GM18861 (cell line): ENCODE data around the gene TMEM134.

Experiments
- ATAC-seq: cut with Tn5 transposase; IDR thresholded peaks from one replicate; pipeline ENCODE4 v1.9.1; 2021; ENCODE audit not compliant: unreplicated experiment

Gene TMEM134

DNA sequence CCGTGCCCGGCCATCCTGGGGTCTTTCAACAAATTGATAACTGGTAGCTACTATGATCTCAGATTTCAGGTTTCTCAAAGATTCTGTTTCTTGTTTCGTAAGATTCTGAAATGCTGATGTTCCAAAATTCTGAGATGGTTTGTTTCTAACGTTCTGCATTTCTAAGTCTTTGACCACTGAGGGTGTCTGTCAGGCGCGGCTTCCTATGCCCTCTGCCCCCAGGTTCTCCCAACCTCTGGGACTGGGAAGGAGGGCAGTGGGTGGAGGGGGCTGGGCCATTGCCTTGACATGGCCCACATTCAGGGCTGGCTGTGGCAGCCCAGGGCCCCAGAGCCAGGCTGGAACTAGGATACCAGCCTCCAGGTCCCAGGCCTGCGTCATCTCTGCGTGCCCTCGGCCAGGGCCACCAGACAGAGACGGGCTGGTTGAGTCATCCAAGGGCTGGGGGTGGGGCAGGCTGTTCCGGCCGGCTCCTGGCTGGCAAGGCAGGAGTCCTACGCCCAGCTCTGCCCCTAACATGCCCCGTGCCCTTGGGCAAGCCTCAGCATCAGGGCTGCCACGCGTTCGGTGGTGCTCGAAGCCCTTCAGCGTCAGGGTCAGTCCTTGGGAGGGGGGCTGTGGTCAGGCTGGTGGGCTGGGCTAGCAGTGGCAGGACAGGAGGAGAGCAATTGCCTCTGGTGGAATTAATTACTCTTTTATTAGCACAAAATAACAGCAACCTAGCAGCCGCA, 5.2 kb downstream of the TMEM134 start:
- no peak for ATAC-seq

DNA sequence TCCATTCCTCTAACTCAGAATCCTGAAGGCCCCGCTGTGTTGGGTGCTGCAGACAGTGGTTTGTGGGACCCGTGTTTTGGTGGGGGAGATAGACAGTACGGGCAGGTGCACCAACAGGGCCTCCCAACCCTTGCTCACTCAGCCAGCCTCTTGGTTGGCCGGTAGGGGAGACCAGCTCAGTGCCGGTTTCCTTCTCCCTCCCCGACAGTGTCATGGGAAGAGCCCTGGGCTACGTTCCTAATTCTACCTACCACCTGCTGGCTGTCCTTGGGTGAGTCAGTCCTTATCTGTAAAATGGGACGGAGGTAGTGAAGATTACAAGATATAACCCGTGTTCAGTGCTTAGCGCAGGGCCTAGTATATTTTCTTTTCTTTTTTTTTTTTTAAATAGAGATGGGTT, 5.9 kb downstream of the TMEM134 start:
- ATAC-seq, result no peak

DNA sequence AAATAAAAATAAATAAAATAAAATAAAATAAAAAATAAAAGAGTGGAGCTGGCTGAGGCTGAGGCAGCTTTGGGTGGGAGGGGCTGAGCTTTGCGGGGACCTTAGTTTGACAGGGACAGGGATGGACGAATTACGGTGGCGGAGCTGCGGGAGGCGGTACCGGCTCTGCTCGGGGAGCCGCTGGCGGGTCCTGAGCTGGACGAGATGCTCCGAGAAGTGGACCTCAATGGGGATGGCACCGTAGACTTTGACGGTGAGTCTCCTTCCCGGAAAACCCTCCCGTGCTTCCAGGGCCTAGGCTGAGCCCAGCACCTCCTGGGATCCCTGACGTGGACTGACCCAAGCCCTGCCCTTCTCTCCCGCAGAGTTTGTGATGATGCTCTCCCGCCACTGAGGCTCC, 10.8 kb downstream of the TMEM134 start:
- no peak for ATAC-seq

DNA sequence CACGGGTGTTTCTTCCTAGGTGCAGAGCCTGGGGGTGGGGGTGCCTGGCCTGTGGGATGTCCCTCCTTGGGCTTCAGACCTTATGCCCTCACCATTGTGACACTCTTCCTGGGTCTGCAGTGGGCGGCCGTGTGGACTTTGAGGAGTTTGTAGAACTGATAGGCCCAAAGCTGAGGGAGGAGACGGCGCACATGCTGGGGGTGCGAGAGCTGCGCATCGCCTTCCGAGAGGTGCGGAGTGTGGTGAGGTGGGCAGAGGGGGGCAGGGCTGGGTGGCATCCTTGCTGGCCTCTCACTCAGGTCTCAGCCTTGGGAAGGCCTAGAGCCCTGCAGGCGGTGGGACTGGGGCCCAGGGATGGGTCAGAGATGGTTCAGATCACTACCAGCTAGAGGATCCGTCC, 11.6 kb downstream of the TMEM134 start:
- ATAC-seq, result no peak

DNA sequence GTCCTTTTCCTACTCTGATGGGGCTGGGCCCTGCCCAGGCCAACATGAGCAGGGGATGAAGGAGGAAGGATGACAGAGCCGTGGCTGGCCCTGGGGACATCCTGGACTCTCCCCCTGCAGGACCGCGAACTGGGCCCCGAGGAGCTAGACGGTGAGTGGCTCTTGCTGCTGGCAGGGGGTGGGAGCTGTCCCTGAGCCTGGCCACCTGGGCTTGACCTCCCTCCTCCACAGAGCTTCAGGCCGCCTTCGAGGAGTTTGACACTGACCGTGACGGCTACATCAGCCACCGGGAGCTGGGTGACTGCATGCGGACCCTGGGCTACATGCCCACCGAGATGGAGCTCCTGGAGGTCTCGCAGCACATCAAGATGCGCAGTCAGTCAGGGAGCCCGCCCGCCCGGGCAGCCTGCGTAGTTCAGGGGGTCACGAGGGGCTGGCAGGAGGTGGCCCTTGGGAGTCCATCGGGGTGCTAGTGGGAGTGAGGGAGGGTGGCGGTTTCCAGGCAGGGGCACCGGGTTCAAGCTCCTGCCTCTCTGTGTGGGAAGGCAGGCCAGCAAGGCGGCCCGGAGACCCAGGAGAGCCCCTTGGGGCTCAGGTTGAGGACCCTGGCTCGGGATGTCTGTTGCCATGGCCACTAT, 12.9 kb downstream of the TMEM134 start:
- no peak for ATAC-seq

DNA sequence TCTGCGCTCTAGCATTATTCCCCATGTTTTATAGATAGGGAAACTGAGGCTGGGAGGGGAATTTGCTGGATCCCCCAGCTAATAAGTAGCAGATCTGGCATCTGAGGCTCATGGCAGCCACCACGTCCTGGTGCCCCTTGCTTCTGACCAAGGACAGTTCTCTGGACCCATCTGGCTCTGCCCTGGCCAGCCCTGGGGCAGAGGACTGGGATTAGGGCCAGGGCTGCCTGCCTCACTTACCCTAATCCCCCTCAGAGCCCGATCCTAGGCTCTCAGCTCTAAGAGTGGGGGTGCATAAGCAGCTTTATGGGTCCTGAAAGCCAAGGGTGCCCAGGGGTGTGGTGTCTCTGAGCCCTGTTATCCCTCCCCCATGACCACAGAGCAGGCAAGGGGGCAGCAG, 14.0 kb downstream of the TMEM134 start, which contains the start of gene CABP4:
Gene CABP4, plus strand, starts transcription at position 301 of the 400 bp plus-strand sequence. Its CDS starts 70 bp downstream, at position 371.
- ATAC-seq, result no peak

DNA sequence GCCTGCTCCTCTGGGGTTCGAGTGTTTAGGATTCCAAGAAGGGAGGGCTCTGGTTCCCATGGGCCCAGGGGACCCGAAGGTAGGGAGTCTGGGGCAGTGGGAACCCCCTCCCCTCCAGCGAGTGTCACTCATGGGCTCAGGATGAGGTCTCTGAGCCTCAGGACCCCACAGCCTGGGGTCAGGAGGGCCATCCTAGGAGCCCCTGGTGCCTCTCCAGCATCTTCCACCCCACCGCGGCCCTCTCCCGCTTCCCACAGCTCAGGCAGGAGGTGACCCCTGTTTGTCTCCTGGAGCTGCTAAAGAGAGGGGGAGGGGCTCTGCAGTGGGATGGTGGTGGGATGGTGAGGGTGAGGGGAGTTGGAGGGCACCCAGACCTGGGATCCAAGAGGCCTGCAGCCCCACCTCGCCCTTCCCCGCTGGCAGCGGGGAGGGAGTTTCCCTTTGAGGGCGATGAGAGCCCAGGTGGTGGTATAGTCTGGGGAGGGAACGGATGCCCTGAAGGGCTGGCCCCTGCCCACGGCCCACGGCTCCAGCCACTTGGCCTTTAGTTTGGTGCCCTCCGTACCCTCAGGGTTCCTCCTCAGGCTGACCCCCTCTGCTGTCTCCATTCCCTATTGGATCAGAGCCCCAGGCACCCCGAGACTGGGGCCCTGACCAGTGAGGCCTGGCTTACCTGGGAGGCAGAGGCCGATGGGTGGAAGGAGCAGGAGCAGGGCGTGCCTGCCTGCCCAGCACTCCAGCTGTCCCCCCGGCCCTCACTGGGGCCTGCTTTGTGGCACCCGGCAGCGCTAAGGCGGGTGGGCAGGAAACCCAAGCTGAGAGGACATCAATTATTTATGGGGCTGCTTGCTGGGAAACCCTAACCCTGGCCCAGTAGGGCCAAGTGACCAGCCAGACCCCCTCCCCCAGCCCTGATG, 15.0 kb downstream of the TMEM134 start:
- no peak for ATAC-seq

DNA sequence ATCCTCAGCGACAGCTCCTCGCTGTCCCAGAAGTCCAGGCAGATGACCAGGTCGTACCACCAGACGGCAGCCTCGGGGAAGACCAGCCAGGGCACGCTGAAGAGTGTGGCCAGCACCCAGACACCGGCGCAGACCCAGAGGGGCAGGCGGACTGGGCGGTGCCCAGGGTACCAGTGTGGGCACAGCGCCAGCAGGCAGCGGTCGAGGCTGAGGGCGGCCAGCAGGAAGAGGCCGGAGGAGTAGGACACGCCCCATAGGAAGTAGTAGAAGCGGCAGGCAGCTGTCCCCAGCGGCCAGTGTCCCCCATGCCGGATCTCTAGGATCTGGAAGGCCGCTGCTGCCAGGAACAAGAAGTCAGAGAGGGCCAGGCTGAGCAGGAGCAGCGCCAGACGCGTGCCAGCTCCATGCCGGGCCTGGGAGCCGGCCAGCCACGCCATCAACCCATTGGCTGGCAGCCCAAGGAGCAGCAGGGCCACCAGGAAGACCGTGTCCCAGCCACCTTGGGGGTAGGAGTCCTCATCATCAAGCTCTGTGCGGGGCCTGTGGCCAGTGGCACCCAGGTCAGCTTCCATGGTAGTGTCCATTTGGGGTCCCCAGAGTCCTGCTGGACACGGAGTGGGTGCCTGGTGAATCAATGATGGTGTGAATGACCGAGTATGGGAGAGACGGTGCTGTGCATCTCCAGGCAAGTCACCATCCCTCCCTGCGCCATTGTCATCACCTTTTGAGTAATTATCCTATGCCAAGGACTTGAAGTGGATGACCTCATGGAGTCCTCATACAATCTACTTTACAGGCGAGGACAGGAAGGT, 16.7 kb downstream of the TMEM134 start, which contains the start of gene GPR152:
Gene GPR152, minus strand, starts transcription at position 589 of the 812 bp plus-strand sequence. Its CDS starts 5 bp downstream, at position 584.
- ATAC-seq, result no peak

DNA sequence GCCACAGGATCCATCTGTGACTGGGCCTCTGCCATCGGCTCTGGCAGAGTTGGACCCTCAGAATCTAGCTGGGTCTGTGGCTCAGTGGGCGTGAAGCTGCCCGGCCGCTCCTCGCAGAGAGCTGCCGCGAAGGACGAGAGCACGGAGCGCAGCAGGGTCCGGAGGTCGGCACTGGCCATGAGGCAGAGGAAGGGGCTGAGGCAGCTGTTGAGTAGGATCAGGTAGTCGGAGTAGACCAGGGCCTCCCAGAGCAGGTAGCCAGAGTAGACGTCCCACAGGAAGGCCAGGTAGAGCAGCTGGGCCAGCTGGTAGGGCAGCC, 17.4 kb downstream of the TMEM134 start:
- no peak for ATAC-seq

DNA sequence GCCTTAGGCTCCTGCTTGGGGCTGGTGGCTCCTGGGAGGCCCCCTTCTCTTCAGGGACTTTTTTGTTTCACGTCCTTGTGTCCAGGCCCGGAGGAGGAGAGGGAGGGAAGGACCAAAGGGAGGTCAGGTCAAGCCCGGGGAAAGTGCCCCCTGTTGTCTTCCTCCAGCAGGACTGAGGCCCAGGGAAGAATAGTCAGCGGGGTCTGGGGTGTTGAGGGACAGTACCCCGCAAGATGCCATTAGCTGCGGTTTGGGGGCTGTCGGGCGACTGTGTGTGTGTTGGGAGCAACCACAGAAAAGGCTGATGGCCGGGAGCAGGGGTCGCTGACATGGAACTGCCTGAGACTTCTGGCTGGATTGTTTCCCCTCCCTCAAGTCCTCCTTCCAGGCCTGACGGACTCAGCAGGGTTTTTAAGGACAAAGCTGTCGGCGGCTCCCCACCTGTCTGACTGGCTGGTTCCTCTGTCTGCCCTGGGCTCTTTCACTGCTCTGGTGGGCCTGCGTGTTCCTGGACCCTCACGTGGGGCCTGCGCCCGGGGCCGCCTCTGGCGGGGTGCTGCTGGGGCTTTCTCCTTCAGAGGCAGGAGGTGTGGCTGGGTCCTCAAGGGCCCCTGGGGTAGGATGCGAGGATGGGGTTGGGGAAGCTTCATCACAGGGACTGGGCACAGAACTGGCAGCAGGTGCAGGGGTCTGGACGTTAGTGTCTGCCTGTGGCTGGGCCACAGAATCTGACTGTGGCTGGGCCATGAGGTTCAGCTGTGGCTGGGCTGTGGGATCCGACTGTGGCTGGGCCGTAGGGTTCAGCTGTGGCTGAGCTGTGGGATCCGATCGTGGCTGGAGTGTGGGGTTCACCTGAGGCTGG, 18.0 kb downstream of the TMEM134 start:
- no peak for ATAC-seq

DNA sequence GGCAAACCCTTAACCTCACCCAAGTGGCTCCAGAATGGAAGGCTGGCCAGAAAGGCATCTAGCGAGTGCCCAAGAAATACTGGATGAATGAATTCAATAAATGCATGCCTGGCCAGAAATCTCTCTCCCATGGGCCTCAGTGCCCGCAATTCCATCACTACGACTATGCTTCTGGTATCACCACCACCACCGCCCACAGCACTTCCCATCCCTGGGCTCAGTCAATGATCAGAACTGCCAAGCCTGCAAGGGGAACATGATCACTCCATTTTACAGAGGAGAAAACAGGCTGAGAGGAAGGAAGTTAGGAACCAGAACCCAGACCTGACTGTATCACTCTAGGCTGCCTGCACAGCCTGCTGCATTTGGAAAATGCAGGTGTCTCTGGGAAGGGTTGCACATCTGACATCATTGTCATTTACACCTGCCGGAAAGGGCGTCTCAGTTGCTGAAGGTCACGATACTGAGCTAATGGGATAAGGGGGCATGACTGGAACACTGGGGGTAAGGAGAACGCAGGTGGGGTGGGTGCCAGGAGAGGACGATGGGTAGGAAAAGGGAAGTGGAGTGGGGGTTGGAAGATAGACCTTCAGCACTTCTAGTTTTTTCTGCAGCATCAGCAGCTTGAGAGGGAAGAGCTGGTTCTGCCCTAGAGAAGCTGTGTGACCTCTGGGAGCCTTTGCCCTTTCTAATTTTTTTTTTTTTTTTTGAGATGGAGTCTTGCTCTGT, 19.8 kb downstream of the TMEM134 start:
- no peak for ATAC-seq

DNA sequence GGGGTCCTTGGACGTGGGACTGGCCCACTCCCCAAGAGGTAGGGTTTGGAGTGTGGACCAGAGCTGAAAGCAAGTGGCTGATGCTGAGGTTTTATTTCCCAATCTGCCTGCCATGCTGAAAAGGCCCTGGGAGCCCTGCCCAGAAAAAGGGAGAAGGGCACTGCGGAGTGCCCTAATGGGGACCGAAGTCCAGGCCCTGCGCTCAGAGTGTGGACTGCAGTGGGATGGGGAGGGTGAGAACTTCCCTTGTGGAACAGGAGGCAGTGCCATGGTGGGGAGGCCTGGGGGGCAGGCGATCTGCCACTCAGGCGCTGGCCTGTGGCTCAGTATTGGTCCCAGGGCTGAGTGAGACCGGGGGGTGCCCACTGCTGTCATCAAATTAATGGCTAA, 20.8 kb downstream of the TMEM134 start:
- ATAC-seq, result no peak

DNA sequence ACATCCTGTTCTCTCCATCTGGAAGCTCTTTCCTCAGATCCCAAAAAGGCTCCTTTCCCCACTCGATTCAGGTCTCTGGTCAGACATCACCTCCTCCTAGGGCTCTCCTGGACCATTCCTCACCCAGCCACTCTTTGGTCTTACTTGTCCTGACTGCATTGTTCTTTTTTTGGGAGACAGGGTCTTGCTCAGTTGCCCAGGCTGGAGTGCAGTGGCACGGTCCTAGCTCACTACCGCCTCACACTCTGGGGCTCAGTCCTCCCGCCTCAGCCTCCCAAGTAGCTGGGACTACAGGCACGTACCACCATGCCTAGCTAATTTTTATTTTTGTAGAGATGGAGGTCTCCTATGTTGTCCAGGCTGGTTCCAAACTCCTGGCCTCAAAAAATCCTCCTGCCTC, 23.5 kb downstream of the TMEM134 start:
- no peak for ATAC-seq

DNA sequence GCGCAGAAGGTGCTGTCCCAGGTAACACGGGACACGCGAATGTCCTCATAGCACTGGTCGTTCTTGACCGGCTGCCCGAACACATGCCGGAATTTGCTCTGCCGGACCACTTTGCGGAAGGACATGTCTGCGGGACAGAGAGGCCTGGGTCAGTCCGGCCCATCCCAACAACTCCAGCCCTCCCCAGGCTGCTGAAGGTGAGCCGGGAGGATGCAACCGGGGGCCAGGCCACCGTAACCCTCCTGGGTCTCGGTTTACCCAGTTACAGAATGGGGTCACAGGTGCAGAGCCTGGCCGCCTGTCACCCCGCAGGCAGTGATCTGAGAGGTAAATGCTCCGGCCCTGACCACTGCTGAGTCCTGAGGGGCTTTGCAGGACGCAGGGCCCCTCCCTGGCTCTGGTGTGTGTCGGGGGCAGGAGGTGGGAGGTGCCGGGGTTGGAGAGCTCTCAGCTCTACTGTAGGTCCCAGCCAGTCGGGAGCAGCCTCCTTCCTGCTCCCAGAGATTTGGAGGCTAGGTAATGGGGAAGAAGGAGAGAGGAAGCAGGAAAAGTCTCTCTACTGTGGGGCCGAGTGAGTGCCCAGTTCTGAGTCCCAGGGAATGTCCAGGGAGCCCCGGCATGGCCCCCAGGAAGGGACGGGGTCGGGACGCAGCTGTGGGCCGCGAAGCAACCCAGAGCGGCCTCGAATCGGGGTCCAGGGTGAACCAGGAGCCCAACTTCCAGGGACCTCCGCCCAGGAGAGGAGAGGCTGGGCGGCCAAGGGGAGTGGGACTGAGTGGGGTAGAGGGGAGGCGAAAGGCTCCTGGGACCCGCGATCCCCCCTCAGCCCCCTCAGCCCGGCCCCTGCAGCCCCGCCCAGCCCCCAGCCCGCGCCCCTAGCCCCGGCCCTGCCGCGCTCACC, 26.3 kb downstream of the TMEM134 start:
- ATAC-seq, result no peak

DNA sequence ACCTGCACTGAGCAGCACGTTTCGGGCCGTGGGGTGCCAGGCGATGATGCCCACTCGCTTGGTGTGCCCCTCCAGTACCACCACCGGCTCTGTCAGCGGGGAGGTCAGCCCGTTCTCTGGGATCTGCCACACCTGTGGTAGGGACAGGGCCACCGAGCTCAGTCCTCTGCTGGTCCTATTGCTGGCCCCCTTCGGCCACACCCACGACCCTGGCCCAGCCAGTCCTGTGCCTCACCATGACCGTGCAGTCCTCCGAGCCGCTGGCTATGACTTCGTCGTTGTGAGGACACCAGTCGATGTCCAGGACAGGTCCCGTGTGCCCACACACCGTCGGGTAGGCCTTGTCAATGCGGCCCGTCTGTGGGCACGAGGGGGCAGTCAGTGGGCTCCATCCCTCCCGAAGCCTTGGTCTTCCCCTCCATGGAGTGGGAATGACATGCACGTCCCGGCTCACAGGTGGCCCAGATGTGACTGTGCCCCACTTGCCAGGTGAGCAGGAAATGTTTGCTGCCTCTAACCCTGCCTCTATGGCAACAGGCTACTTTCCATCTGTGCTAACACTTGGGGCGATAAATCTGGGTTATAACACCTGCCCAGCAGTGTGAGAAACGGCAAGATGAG, 27.2 kb downstream of the TMEM134 start:
- ATAC-seq, result no peak

DNA sequence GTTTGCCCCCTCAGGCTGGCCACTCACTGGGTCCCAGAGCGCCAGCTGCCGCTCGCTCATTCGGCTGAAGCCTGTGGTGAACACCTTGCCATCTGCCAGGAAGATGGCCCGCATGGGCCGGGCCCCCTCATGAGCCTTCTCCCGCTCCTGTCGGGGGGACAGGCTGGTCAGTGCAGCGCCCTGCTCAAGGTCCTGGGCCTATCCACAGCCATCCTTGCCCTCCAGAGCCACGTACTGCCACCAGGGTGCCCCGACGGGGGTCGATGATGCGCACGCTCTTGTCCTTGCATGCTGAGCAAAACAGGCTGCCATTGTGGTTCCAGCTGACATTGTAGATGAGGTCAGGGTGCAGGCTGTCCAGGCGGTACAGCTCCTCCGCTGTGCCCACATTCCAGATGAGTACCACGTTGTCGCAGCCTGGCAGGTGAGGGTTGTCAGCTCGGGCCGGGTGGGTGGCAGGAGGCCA, 27.9 kb downstream of the TMEM134 start:
- ATAC-seq, result no peak

DNA sequence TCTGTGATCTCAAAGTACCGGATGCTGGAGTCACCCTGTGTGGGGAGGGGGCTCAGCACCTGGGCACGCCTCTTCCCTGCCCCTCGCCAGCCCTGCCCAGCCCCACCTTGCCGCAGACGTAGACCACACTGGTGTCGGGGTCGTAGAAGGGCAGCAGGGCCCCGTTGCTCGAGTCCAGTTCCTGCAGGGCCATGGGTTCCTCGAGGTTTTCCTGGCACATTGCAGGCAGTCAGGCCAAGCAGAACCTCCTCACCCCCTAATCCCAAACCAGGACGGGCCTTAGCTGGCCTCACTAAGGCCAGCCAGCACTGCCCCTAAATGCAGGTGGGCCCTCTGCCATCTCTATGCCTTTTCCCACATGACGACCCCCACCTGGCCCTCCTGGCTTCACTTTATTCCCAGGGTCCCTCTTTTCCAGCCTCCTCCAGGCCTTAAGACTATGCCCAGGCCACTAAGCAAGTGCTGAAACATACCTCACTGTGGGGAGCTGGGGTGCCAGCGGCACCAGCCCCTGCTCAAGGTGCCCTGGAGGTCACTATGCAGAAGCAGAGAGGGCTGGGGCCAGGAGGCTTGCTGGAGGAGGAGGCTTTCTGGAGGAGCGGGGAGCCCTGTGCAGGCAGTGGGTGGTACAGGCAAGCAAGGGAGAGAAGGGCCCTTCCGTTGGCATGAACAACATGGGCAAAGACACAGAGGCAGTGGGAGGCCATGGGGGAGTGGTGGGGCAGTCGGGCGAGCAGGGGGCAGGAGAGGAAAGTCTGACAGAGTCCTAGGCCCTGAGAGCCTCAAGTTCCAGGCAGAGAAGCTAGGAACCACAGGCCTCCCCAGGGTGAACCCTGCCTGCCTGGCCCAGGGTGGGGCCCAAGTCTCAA, 28.6 kb downstream of the TMEM134 start:
- ATAC-seq, result no peak
